Hepatocyte (in vitro differentiated cells): ENCODE measurements around the gene TM7SF2. TPM values are rescaled to one million over a fixed set of nuclear protein-coding genes. Genes with fewer than 3 reads are reported as not detected.

Source experiments
- DNase-seq: peaks from one replicate; pipeline ENCODE4 v3.0.0-alpha.2; 2016; ENCODE audit warnings: low spot score
- H2AFZ ChIP-seq: fragments of 200-600 bp; sonication (generic); 2 replicates; pipeline ENCODE4 v1.6.0; 2016; ENCODE audit warnings: antibody characterized with exemption, mild to moderate bottlenecking
- H3K27ac ChIP-seq: fragments of 200-600 bp; sonication (generic); 2 replicates; pipeline ENCODE4 v1.5.1; 2016; ENCODE audit warnings: mild to moderate bottlenecking
- H3K27me3 ChIP-seq: fragments of 200-600 bp; sonication (generic); 2 replicates; pipeline ENCODE4 v1.6.1; 2016
- H3K36me3 ChIP-seq: fragments of 200-600 bp; sonication (generic); replicated peaks from 2 replicates; pipeline ENCODE4 v1.5.1; 2016; ENCODE audit warnings: low read depth; ENCODE audit not compliant: insufficient read depth
- H3K4me1 ChIP-seq: fragments of 200-600 bp; sonication (generic); 2 replicates; pipeline ENCODE4 v1.5.1; 2016; ENCODE audit warnings: mild to moderate bottlenecking, moderate library complexity; ENCODE audit not compliant: insufficient read depth
- H3K4me2 ChIP-seq: fragments of 200-600 bp; sonication (generic); 2 replicates; pipeline ENCODE4 v1.6.0; 2016
- H3K4me3 ChIP-seq: fragments of 200-600 bp; sonication (generic); 2 replicates; pipeline ENCODE4 v1.5.1; 2016; ENCODE audit warnings: mild to moderate bottlenecking
- H3K79me2 ChIP-seq: fragments of 200-600 bp; sonication (generic); 2 replicates; pipeline ENCODE4 v1.6.0; 2017; ENCODE audit warnings: mild to moderate bottlenecking
- H3K9me2 ChIP-seq: fragments of 200-600 bp; sonication (generic); replicated peaks from 2 replicates; pipeline ENCODE4 v1.6.0; 2017; ENCODE audit warnings: mild to moderate bottlenecking; ENCODE audit not compliant: insufficient read depth
- H3K9me3 ChIP-seq: fragments of 200-600 bp; sonication (generic); 2 replicates; pipeline ENCODE4 v1.5.1; 2016; ENCODE audit warnings: low read depth, mild to moderate bottlenecking
- H4K20me1 ChIP-seq: fragments of 200-600 bp; sonication (generic); 2 replicates; pipeline ENCODE4 v1.6.0; 2016; ENCODE audit warnings: mild to moderate bottlenecking; ENCODE audit not compliant: insufficient read depth, poor library complexity, severe bottlenecking
- CTCF ChIP-seq: fragments of 200-600 bp; sonication (generic); IDR thresholded peaks from 2 replicates; pipeline ENCODE4 v1.5.1; 2016; ENCODE audit warnings: antibody characterized with exemption, mild to moderate bottlenecking; ENCODE audit not compliant: poor library complexity
- EZH2 ChIP-seq: fragments of 200-600 bp; sonication (generic); IDR thresholded peaks from 2 replicates; pipeline ENCODE4 v1.6.1; 2016; ENCODE audit warnings: antibody characterized with exemption, mild to moderate bottlenecking, borderline replicate concordance
- EZH2phosphoT487 ChIP-seq: fragments of 200-600 bp; sonication (generic); IDR thresholded peaks from one replicate; pipeline ENCODE4 v1.6.1; 2018; ENCODE audit warnings: antibody characterized with exemption, mild to moderate bottlenecking, low read depth, moderate library complexity; ENCODE audit not compliant: unreplicated experiment, severe bottlenecking
- WGBS: methylation state at CpG from one replicate; pipeline ENCODE4 v1.1.6; 2016; ENCODE audit warnings: low lambda C conversion rate; ENCODE audit errors: missing lambda C conversion rate; 5-methylcytosine and 5-hydroxymethylcytosine counted together
- polyA plus RNA-seq: library from polyadenylated mRNA; unstranded; fragments of >200 nt; fragmentation: Nextera tagmentation; extraction: Ambion mirVana; gene quantifications from 2 replicates; pipeline ENCODE4 v1.2.1, GENCODE V29; 2016
- total RNA-seq: library from RNA; depleted of rRNA; stranded (reverse); fragments of >200 nt; gene quantifications from 2 replicates; pipeline ENCODE4 v1.2.3, GENCODE V29; 2014

Gene TM7SF2
- total and polyA plus RNA-seq, 2 experiments from 2014 or later: 133 to 209 TPM

GRCh38 chr11:65078151-65078550 is 33.5 kb upstream of the TM7SF2 start:
- no peak overlapping the region for H3K4me3 ChIP-seq
- TF ChIP-seq CTCF (peak; percentile 31), EZH2phosphoT487 (no peak), EZH2 (no peak)
- no peaks in the 10 kb centered on the region for H3K9me3 ChIP-seq
- 70% methylated on average over 3 of the region's 3 CpGs for WGBS
- H2AFZ ChIP-seq: no peak overlapping the region
- no peaks in the 10 kb centered on the region for H3K27me3 ChIP-seq
- no peaks in the 10 kb centered on the region for H3K36me3 ChIP-seq
- no peaks in the 10 kb centered on the region for H3K4me1 ChIP-seq
- H3K27ac ChIP-seq: no peak overlapping the region
- no peaks in the 10 kb centered on the region for H4K20me1 ChIP-seq
- no peaks in the 10 kb centered on the region for H3K9me2 ChIP-seq
- peak; percentile 76 for DNase-seq
- H3K4me2 ChIP-seq: no peak overlapping the region
- H3K79me2 ChIP-seq: peaks cover 12% of the 10 kb centered on the region

GRCh38 chr11:65078786-65079342 is 32.8 kb upstream of the TM7SF2 start:
- Histone ChIP-seq H4K20me1 (no peaks in the 10 kb centered on the region), H3K4me1 (no peaks in the 10 kb centered on the region), H3K79me2 (peaks cover 17% of the 10 kb centered on the region), H3K36me3 (no peaks in the 10 kb centered on the region), H3K27ac (no peak overlapping the region), H3K9me2 (no peaks in the 10 kb centered on the region), H3K27me3 (no peaks in the 10 kb centered on the region), H3K4me2 (no peak overlapping the region), H3K9me3 (no peaks in the 10 kb centered on the region), H3K4me3 (no peak overlapping the region), H2AFZ (no peak overlapping the region)
- 89% methylated on average over 9 of the region's 9 CpGs for WGBS
- DNase-seq: no peak
- no peak for TF ChIP-seq EZH2

GRCh38 chr11:65083134-65083833 is 28.4 kb upstream of the TM7SF2 start:
- Histone ChIP-seq H3K27me3 (no peaks in the 10 kb centered on the region), H4K20me1 (no peaks in the 10 kb centered on the region), H3K79me2 (peaks cover 32% of the 10 kb centered on the region), H3K4me1 (peaks cover 9% of the 10 kb centered on the region), H3K4me2 (peak overlapping the region; percentile 82), H3K36me3 (no peaks in the 10 kb centered on the region), H3K9me2 (no peaks in the 10 kb centered on the region), H3K9me3 (no peaks in the 10 kb centered on the region), H3K27ac (peak overlapping the region; percentile 97), H3K4me3 (peak overlapping the region; percentile 54), H2AFZ (peak overlapping the region; percentile 88)
- DNase-seq: no peak
- 5% methylated on average over 13 of the region's 13 CpGs for WGBS
- no peak for TF ChIP-seq EZH2
- TF ChIP-seq EZH2phosphoT487: no peak
- TF ChIP-seq CTCF: no peak

GRCh38 chr11:65083834-65084597 is 27.7 kb upstream of the TM7SF2 start, which contains the start of the genes CDCA5 and ZFPL1:
CDCA5 (minus strand) TSS chr11:65084040; CDS start chr11:65083978, 62 bp downstream.
ZFPL1 (plus strand) TSS chr11:65084222; CDS start chr11:65084699, 477 bp downstream.
- Histone ChIP-seq H3K4me2 (peak within 1 kb of the TSS; percentile 95), H3K9me2 (no peaks in the 10 kb centered on the region), H3K36me3 (no peaks in the 10 kb centered on the region), H2AFZ (peak within 1 kb of the TSS; percentile 88), H3K27ac (peak within 1 kb of the TSS; percentile 97), H4K20me1 (no peaks in the 10 kb centered on the region), H3K4me3 (peak within 1 kb of the TSS; percentile 54), H3K27me3 (no peaks in the 10 kb centered on the region), H3K79me2 (peaks cover 32% of the 10 kb centered on the region), H3K9me3 (no peaks in the 10 kb centered on the region), H3K4me1 (peaks cover 9% of the 10 kb centered on the region)
- peak; percentile 98 for DNase-seq
- TF ChIP-seq EZH2phosphoT487: no peak
- no peak for TF ChIP-seq CTCF
- no peak for TF ChIP-seq EZH2
- 1% methylated on average over 79 of the region's 79 CpGs for WGBS
